Stimulated activated CD8-positive, alpha-beta memory T cell treated with anti-CD3 and anti-CD28 coated beads, Interleukin-7, amount 100 ng/mL, for 24 hours (primary cell): Measurements from ENCODE around the gene PATL2.
"Not testable (repeated sequence)": the region's sequence is repeated elsewhere in the genome, so short reads cannot be mapped to it uniquely, and the experiment has no call there.

Experiments used
- DNase-seq: peaks from one replicate; pipeline ENCODE4 v3.0.0-alpha.2; 2020; ENCODE audit warnings: low read depth

The PATL2 gene

GRCh38 chr15:44690245-44690644, 20.9 kb downstream of the PATL2 start:
- DNase-seq = not testable (repeated sequence)

GRCh38 chr15:44689318-44689717, 21.8 kb downstream of the PATL2 start:
- not testable (repeated sequence) for DNase-seq

- peak; percentile 52 for DNase-seq
These were observed 28.1 kb downstream of the PATL2 start for GRCh38 chr15:44682809-44683682.

GRCh38 chr15:44682211-44682610, 28.9 kb downstream of the PATL2 start:
- no peak for DNase-seq

GRCh38 chr15:44676676-44677075, 34.4 kb downstream of the PATL2 start:
- DNase-seq = no peak

- DNase-seq = no peak
These were observed 35.2 kb downstream of the PATL2 start for GRCh38 chr15:44675911-44676310.

GRCh38 chr15:44673639-44674038, 37.5 kb downstream of the PATL2 start:
- no peak for DNase-seq

GRCh38 chr15:44670087-44670950, 40.8 kb downstream of the PATL2 start:
- no peak for DNase-seq

- DNase-seq = no peak
These were observed 42.2 kb downstream of the PATL2 start for GRCh38 chr15:44668921-44669320.

GRCh38 chr15:44667039-44667360, 44.1 kb downstream of the PATL2 start:
- DNase-seq = no peak

GRCh38 chr15:44666210-44667038, 44.7 kb downstream of the PATL2 start:
- DNase-seq = no peak

- peak; percentile 94 for DNase-seq
These were observed 47.5 kb downstream of the PATL2 start, which contains the start of gene SPG11 for GRCh38 chr15:44663410-44664308. Gene SPG11, minus strand, starts transcription at chr15:44663662. Its CDS starts 15 bp downstream, at chr15:44663647.

GRCh38 chr15:44662478-44663409, 48.4 kb downstream of the PATL2 start:
- peak; percentile 47 for DNase-seq

- no peak for DNase-seq
These were observed 49.5 kb downstream of the PATL2 start for GRCh38 chr15:44661576-44661975.

- no peak for DNase-seq
These were observed 52.1 kb downstream of the PATL2 start for GRCh38 chr15:44659056-44659455.

- DNase-seq = no peak
These were observed 53.7 kb downstream of the PATL2 start for GRCh38 chr15:44657378-44657777.

GRCh38 chr15:44656913-44657312, 54.2 kb downstream of the PATL2 start:
- no peak for DNase-seq

- DNase-seq = no peak
These were observed 54.8 kb downstream of the PATL2 start for GRCh38 chr15:44656298-44656697.

GRCh38 chr15:44654858-44655257, 56.3 kb downstream of the PATL2 start:
- no peak for DNase-seq

GRCh38 chr15:44647637-44648036, 63.5 kb downstream of the PATL2 start:
- no peak for DNase-seq
